Tibial nerve (tissue), 4 donors: Measurements from ENCODE around the gene TSPAN5.

Experiments used
- CTCF ChIP-seq, 5 experiments: fragments of 200-600 bp in 3 of 5; fragments of 450-650 bp in 2 of 5; sonication (generic) in 3 of 5; IDR thresholded peaks; one replicate each; pipeline ENCODE4 v1.5.1; 2016 to 2019; ENCODE audit warnings: antibody characterized with exemption in 5 of 5, mild to moderate bottlenecking in 3 of 5, moderate library complexity in 2 of 5
- EP300 ChIP-seq, 2 donors: sonication (generic); formaldehyde crosslinking; IDR thresholded peaks; one replicate each; pipeline ENCODE4 v1.6.1; 2017; ENCODE audit warnings: antibody characterized with exemption in 2 of 2, mild to moderate bottlenecking in 1 of 2
- POLR2A ChIP-seq, 2 donors: fragments of 450-650 bp; IDR thresholded peaks; one replicate each; pipeline ENCODE4 v1.6.1; 2017; ENCODE audit warnings: antibody characterized with exemption in 2 of 2, mild to moderate bottlenecking in 2 of 2, moderate library complexity in 2 of 2

GRCh38 chr4:98510757-98511517 is 147.5 kb downstream of the TSPAN5 start:
- TF ChIP-seq CTCF (IDR thresholded peaks at IDR 0.05) (no peak), POLR2A (IDR thresholded peaks at IDR 0.05) (no peak), EP300 (IDR thresholded peaks at IDR 0.05) (no peak)
